Spleen (tissue), 11 donors: Measurements from ENCODE around the gene GDE1. TPM values are rescaled to one million over a fixed set of nuclear protein-coding genes. Genes with fewer than 3 reads are reported as not detected.

Source experiments
- DNase-seq: peaks from one replicate; pipeline ENCODE4 v3.0.0-alpha.2; 2020
- H3K27ac ChIP-seq, 8 donors: fragments of 200-600 bp; sonication (generic) in 7 of 8; 1 replicate in 4 of 8; 2 replicates in 4 of 8; pipeline versions ENCODE4 v1.5.0 to v1.8.0; 2016 to 2021; ENCODE audit warnings: inconsistent platforms in 4 of 8, mild to moderate bottlenecking in 4 of 8, moderate library complexity in 1 of 8
- H3K27me3 ChIP-seq, 7 donors: fragments of 200-600 bp; sonication (generic) in 6 of 7; replicated peaks in 1 of 7; 1 replicate in 4 of 7; 2 replicates in 3 of 7; pipeline versions ENCODE4 v1.5.0 to v1.8.0; 2016 to 2021; ENCODE audit warnings: inconsistent platforms in 3 of 7, mild to moderate bottlenecking in 1 of 7
- H3K36me3 ChIP-seq, 6 donors: fragments of 200-600 bp; sonication (generic) in 5 of 6; 1 replicate in 4 of 6; 2 replicates in 2 of 6; pipeline versions ENCODE4 v1.5.0 to v1.8.0; 2016 to 2021; ENCODE audit warnings: inconsistent platforms in 2 of 6
- H3K4me1 ChIP-seq, 6 donors: fragments of 200-600 bp; sonication (generic) in 5 of 6; 1 replicate in 3 of 6; 2 replicates in 3 of 6; pipeline versions ENCODE4 v1.5.0 to v1.8.0; 2016 to 2021; ENCODE audit warnings: inconsistent platforms in 3 of 6
- H3K4me3 ChIP-seq, 8 donors: fragments of 200-600 bp; sonication (generic) in 7 of 8; 1 replicate in 4 of 8; 2 replicates in 4 of 8; pipeline versions ENCODE4 v1.5.0 to v1.8.0; 2016 to 2021; ENCODE audit warnings: inconsistent platforms in 4 of 8, mild to moderate bottlenecking in 4 of 8, moderate library complexity in 2 of 8
- H3K9me3 ChIP-seq, 8 donors: fragments of 200-600 bp; sonication (generic) in 7 of 8; 1 replicate in 4 of 8; 2 replicates in 4 of 8; pipeline versions ENCODE4 v1.5.0 to v1.8.0; 2016 to 2021; ENCODE audit warnings: inconsistent platforms in 4 of 8
- CTCF ChIP-seq, 11 experiments: fragments of 200-600 bp in 7 of 11; fragments of 450-650 bp in 4 of 11; sonication (generic) in 4 of 11; IDR thresholded peaks in 8 of 11; conservative IDR thresholded peaks in 3 of 11; 1 replicate in 7 of 11; 2 replicates in 4 of 11; pipeline versions ENCODE4 v1.4.0 to v1.8.0; 2016 to 2021; ENCODE audit warnings: antibody characterized with exemption in 11 of 11, inconsistent platforms in 4 of 11, mild to moderate bottlenecking in 1 of 11
- POLR2A ChIP-seq, 3 donors: fragments of 450-650 bp; IDR thresholded peaks; one replicate each; pipeline ENCODE4 v1.5.1; 2017; ENCODE audit warnings: antibody characterized with exemption in 3 of 3, mild to moderate bottlenecking in 1 of 3
- POLR2AphosphoS5 ChIP-seq, 3 donors: sonication (generic); formaldehyde crosslinking; IDR thresholded peaks; one replicate each; pipeline ENCODE4 v1.5.1; 2017; ENCODE audit warnings: antibody characterized with exemption in 3 of 3
- WGBS, 5 donors: extraction: QIAGEN DNeasy Blood & Tissue Kit in 3 of 5; methylation state at CpG; one replicate each; pipeline versions ENCODE4 v1.1.5 to v1.1.7; 2013 to 2018; 5-methylcytosine and 5-hydroxymethylcytosine counted together
- intact Hi-C: fragments of 100-400 bp; cut with DNase I; formaldehyde crosslinking; loops from one replicate; pipeline ENCODE4 v1.15.0; 2023; ENCODE audit warnings: low total_unique reads
- polyA plus RNA-seq, 3 donors: library from polyadenylated mRNA; stranded (reverse); fragments of 200-250 nt; gene quantifications; one replicate each; pipeline ENCODE4 v1.2.1, GENCODE V29; 2013
- total RNA-seq, 7 donors: library from RNA; depleted of rRNA in 3 of 7; stranded (reverse); fragments of >200 nt in 3 of 7; fragmentation: NEBNext Ultra II Directional in 4 of 7; extraction: Animal tissue kit (Norgen Biotek cat#: 25700) in 4 of 7; gene quantifications; one replicate each; pipeline versions ENCODE4 v1.1.0 to v1.2.1, GENCODE V29; 2016 to 2021
- donor health status: healthy with polysubstance abuse.
- donor health status: DM: no; HTN: no; CAD: no; lungs with moderate emphysema.
- donor health status: DM: no; HTN: no; CAD: no.
- donor health status: Bipolar disorder and iron deficiency.
- donor health status: healthy.
- donor health status: DM: no; HTN: no; CAD: no.
- donor health status: DM: yes; HTN: yes; CAD: no.

The GDE1 gene
- total and polyA plus RNA-seq, 10 donors: 13.5 to 40.5 (median 28.4) TPM

GRCh38 chr16:19527161-19527560 lies 5.3 kb upstream of the GDE1 start:
- intact Hi-C loops: no loop called here

GRCh38 chr16:19525385-19525723 lies 3.5 kb upstream of the GDE1 start:
- TF ChIP-seq CTCF (IDR thresholded peaks at IDR 0.05 in 8 of 11, conservative IDR thresholded peaks at IDR 0.05 in 3 of 11): no peak
- TF ChIP-seq POLR2A (IDR thresholded peaks at IDR 0.05): no peak
- TF ChIP-seq POLR2AphosphoS5 (IDR thresholded peaks at IDR 0.05): no peak
- intact Hi-C loops: no loop called here
- no peak for DNase-seq
- Histone ChIP-seq H3K4me1 (peaks cover 4 to 58% (median 42%) of the 10 kb centered on the region in 6 donors), H3K27me3 (no peaks in the 10 kb centered on the region), H3K4me3 (peak overlapping the region in 6 of 8 donors; percentile 97 to 99 (median 97)), H3K36me3 (peaks cover 0 to 29% (median 11%) of the 10 kb centered on the region in 6 donors), H3K27ac (peak overlapping the region in 4 of 8 donors; percentile 76 to 86 (median 84)), H3K9me3 (no peaks in the 10 kb centered on the region)
- WGBS, 5 donors: 88 to 97% (median 94%) methylated on average over 2 of the region's 2 CpGs

More at GRCh38 chr16:19527161-19527560, 5.3 kb upstream of the GDE1 start:
- Histone ChIP-seq H3K4me3 (no peak overlapping the region), H3K27ac (no peak overlapping the region), H3K4me1 (peaks cover 0 to 44% (median 31%) of the 10 kb centered on the region in 6 donors), H3K36me3 (peaks cover 0 to 45% (median 11%) of the 10 kb centered on the region in 6 donors), H3K27me3 (no peaks in the 10 kb centered on the region), H3K9me3 (no peaks in the 10 kb centered on the region)
- no peak for TF ChIP-seq POLR2AphosphoS5 (IDR thresholded peaks at IDR 0.05)
- TF ChIP-seq CTCF (IDR thresholded peaks at IDR 0.05 in 8 of 11, conservative IDR thresholded peaks at IDR 0.05 in 3 of 11): no peak
- no peak for TF ChIP-seq POLR2A (IDR thresholded peaks at IDR 0.05)
- DNase-seq: no peak
- 86 to 100% (median 96%) methylated on average over 1 of the region's 1 CpG for WGBS, 5 donors

GRCh38 chr16:19524616-19525384 lies 2.9 kb upstream of the GDE1 start:
- peak overlapping the region in 7 of 8 donors; percentile 6 to 86 (median 76) for H3K27ac ChIP-seq
- peaks cover 0 to 24% (median 11%) of the 10 kb centered on the region in 6 donors for H3K36me3 ChIP-seq

More at GRCh38 chr16:19524616-19525384, 2.9 kb upstream of the GDE1 start:
- WGBS, 5 donors: 7 to 13% (median 10%) methylated on average over 19 of the region's 19 CpGs
- H3K4me3 ChIP-seq: peak overlapping the region; percentile 85 to 99 (median 97)
- DNase-seq: no peak
- H3K9me3 ChIP-seq: no peaks in the 10 kb centered on the region
- intact Hi-C loops: no loop called here
- no peaks in the 10 kb centered on the region for H3K27me3 ChIP-seq
- H3K4me1 ChIP-seq: peaks cover 7 to 63% (median 48%) of the 10 kb centered on the region in 6 donors
- no peak for TF ChIP-seq POLR2AphosphoS5 (IDR thresholded peaks at IDR 0.05)
- no peak for TF ChIP-seq CTCF (IDR thresholded peaks at IDR 0.05 in 8 of 11, conservative IDR thresholded peaks at IDR 0.05 in 3 of 11)
- no peak for TF ChIP-seq POLR2A (IDR thresholded peaks at IDR 0.05)
